AG04449 (cell line): ENCODE measurements around the gene SNAP23.

Source experiments
- CTCF ChIA-PET: fragments of 350-600 bp; formaldehyde crosslinking; extraction: SDS; loops from one replicate; lab custom pipeline; 2021; ENCODE audit warnings: antibody characterized with exemption; lab: Yijun Ruan, JAX
- POLR2A ChIA-PET: fragments of 400-600, 350-600 bp; formaldehyde crosslinking; extraction: SDS; loops from one replicate; lab custom pipeline; 2020; ENCODE audit warnings: antibody characterized with exemption, inconsistent platforms; lab: Yijun Ruan, JAX
- DNase-seq: peaks from one replicate; pipeline ENCODE4 v3.0.0-alpha.2; 2010; ENCODE audit warnings: low read depth, low spot score
- H3K4me3 ChIP-seq: 2 replicates; pipeline ENCODE4 v1.5.1; 2011; ENCODE audit warnings: low read depth, mild to moderate bottlenecking, control low read depth, low read length
- TF ChIP-seq, protein P1 (sequence below): IDR thresholded peaks from one replicate; pipeline ENCODE4 v1.5.1; 2011; ENCODE audit warnings: mild to moderate bottlenecking, moderate library complexity, low read length, control low read depth, inconsistent platforms; ENCODE audit not compliant: insufficient read depth; ENCODE audit errors: missing control alignments

The SNAP23 gene

DNA sequence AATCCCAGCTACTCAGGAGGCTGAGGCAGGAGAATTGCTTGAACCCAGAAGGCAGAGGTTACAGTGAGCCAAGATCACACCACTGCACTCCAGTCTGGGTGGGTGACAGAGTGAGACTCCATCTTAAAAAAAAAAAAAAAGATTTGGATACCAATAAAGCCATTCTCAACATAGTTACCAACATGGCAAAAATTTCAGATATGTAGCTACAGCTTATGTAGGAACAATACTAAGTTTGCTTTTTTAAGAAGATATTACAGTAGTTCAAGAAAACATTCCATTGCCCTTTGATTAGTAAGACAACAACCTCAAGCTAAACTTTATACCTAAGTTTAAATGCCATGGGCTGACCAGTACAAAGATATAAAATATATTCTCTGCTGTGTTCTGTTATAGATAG is 38.9 kb upstream of the SNAP23 start:
- no peak for DNase-seq
- TF ChIP-seq, protein P1, sequence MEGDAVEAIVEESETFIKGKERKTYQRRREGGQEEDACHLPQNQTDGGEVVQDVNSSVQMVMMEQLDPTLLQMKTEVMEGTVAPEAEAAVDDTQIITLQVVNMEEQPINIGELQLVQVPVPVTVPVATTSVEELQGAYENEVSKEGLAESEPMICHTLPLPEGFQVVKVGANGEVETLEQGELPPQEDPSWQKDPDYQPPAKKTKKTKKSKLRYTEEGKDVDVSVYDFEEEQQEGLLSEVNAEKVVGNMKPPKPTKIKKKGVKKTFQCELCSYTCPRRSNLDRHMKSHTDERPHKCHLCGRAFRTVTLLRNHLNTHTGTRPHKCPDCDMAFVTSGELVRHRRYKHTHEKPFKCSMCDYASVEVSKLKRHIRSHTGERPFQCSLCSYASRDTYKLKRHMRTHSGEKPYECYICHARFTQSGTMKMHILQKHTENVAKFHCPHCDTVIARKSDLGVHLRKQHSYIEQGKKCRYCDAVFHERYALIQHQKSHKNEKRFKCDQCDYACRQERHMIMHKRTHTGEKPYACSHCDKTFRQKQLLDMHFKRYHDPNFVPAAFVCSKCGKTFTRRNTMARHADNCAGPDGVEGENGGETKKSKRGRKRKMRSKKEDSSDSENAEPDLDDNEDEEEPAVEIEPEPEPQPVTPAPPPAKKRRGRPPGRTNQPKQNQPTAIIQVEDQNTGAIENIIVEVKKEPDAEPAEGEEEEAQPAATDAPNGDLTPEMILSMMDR = no peak
- H3K4me3 ChIP-seq = no peak overlapping the region; the same call in 1 of the 2 replicates
- ChIA-PET POLR2A (interaction anchor here (0.6 kb wide), 1 partner anchor 34 kb away, joined by 4 read pairs; the partner anchor contains the start of gene ZNF106), CTCF (interaction anchor here (1.4 kb wide), 1 partner anchor 16 kb away, joined by 3 read pairs; no protein-coding TSS in a partner anchor)

DNA sequence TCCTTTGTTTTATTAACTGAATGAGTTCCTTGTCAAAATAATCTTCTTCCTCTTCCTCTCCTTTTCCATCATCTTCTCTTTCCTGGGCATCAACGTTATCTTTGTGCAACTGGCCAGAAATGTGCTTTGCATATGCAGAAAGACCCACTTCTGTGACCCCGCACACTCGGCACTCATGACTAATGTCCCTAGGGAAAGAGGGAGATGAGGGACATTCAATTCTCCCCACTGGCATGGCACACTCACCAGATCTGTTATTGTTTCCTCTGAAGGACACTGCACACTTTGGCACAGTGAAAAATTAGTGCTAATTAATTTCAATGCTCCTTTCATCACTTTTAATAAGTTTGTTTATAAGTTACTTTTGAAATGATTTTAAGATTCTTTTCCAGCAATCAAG is 38.5 kb upstream of the SNAP23 start:
- peak overlapping the region; percentile 45 for H3K4me3 ChIP-seq
- TF ChIP-seq, protein P1 = no peak
- ChIA-PET CTCF (interaction anchor here (1.4 kb wide), 1 partner anchor 16 kb away, joined by 3 read pairs; no protein-coding TSS in a partner anchor), POLR2A (interaction anchor here (1.1 kb wide), 1 partner anchor 184 kb away, joined by 3 read pairs; the partner anchor contains the start of genes GANC and TMEM87A)
- no peak for DNase-seq

DNA sequence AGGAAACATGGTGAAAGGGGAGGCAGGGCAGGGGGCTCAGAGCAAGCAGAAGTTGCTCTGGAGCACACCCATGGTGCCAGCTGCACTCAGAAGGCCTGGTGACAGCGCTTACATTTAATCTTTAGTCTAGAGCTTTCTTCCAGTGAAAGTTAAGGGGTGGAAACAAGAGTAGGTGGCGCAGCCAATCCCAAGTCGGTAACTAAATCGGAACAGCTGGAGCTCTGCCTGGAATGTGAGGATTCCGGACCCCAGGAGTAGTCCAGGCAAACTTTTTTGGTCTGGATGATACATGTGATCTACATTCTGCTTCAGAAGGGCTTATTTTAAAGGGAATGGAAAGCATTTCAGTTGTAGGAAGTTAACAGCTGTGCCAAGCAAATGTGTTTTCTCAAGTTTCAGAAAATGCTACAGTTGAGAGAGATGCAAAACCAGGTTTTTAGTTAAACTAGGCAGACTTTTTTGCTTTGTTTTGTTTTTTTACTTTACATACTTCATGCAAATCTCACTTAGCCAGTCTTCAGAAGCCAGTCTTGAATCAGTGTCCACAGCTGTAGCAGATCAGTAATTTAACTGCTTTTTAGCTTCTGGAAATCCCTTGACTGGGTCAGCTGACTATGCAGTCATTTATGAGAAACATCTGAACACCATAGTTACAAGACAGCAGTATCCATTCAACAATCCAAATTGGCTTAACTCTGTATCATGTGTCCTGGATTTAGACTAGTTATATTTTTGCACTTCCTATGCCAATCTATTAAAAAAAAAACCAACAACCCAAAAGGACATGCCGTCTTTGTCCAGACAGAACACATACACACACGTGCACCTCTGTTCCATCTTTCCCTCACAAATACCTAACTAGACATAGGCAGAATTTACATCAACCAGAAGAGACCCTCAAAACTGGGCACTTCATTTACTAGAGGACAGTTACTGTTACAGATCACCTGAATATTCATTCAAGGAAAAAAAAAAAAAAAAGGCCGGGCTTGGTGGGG is 37.7 kb upstream of the SNAP23 start:
- CTCF ChIA-PET = interaction anchor here (0.9 to 2.5 kb wide), 2 partner anchors 14 to 17 kb away, joined by 3 to 11 read pairs; no protein-coding TSS in a partner anchor
- peak; percentile 84 for DNase-seq
- POLR2A ChIA-PET = interaction anchor here (1.1 kb wide), 1 partner anchor 185 kb away, joined by 3 read pairs; the partner anchor contains the start of genes GANC and TMEM87A
- TF ChIP-seq, protein P1 = no peak
- peak overlapping the region; percentile 45 for H3K4me3 ChIP-seq

DNA sequence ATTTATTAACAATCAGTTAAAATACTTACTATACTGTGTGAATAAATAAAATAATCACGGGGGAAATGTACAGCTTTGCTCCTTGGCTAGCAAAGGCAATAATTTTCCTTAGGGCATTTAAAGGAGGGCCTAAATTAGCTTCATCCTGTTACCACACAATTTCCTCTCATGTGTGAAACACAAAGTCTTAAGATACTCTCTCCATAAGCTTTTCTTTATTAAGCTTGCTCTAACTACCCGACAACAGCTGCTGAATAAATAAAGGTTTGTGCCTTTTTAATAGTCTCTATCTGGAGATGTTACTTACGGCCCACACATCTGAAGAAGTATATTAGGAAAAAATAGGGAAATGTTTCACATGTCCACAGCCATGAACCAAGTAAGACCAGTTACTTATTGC is 34.2 kb upstream of the SNAP23 start:
- TF ChIP-seq, protein P1 = no peak
- ChIA-PET CTCF (interaction anchor here (0.6 to 2.3 kb wide), 3 partner anchors 11 to 258 kb away, joined by 3 to 11 read pairs (median 4); no protein-coding TSS in a partner anchor), POLR2A (no interaction called here)
- DNase-seq = no peak
- no peak overlapping the region for H3K4me3 ChIP-seq

DNA sequence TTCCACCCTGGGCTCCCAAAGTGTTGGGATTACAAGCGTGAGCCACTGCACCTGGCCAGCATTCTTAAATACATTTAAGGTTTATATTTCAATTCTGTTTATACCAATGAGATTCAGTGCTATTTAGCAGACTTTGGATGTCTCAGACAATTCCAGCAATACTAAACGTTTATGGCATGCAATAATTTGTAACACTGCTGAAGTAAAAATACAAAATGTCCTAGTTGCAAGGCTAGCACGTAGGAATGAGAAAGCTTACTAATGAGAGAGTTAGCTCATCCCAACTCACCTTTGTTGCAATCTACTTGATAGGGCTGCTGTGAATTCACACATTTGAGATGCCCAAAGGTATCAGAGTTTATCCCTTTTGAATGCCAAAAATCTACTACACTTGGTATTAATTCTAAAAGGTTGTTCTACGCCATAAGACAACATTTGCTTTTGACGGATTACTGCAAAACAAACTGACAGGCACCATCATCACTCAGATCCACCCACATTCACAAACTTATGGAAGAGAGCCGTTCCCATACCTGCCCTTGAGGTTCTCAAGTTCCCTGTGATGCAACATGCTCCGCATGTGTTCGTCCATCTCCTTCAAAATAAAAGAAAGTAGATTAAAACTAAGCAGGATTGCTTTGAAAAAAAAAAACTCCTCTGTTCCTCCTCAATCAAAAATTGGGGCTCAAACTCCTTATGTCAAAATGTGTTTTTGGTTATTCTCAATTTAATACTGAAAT is 29.7 kb upstream of the SNAP23 start:
- H3K4me3 ChIP-seq = no peak overlapping the region
- DNase-seq = no peak
- TF ChIP-seq, protein P1 = no peak
- POLR2A ChIA-PET = no interaction called here
- CTCF ChIA-PET = no interaction called here
